K562 (cell line): ENCODE results near the gene PPT2. TPM values are rescaled to one million over a fixed set of nuclear protein-coding genes. Genes with fewer than 3 reads are reported as not detected.

Source experiments
- CBFA2T2 ChIP-seq: fragments of 450-650 bp; conservative IDR thresholded peaks from 2 replicates; pipeline ENCODE4 v1.6.1; 2017; ENCODE audit warnings: mild to moderate bottlenecking
- CEBPG ChIP-seq, 3 experiments: fragments of 200-800 bp in 1 of 3; sonication (Bioruptor generic) in 1 of 3; sonication (generic) in 1 of 3; formaldehyde crosslinking in 1 of 3; IDR thresholded peaks in 2 of 3; conservative IDR thresholded peaks in 1 of 3; 2 replicates each; pipeline versions ENCODE4 v1.6.1 to v1.8.0; 2016 to 2022; ENCODE audit warnings: missing compliant biosample characterization in 2 of 3, missing genetic modification characterization in 2 of 3, mild to moderate bottlenecking in 1 of 3, missing genetic modification reagents in 1 of 3
- CSDE1 ChIP-seq, 2 experiments: fragments of 450-650 bp; IDR thresholded peaks; 2 replicates each; pipeline ENCODE4 v1.6.1; 2016; ENCODE audit warnings: mild to moderate bottlenecking in 1 of 2
- DMBX1 ChIP-seq: fragments of 250-450 bp; sonication (Bioruptor Pico); IDR thresholded peaks from 2 replicates; pipeline ENCODE4 v1.8.0; 2022; ENCODE audit warnings: inconsistent platforms, mild to moderate bottlenecking, moderate library complexity, borderline replicate concordance
- EGR1 ChIP-seq: fragments of 450-650 bp; conservative IDR thresholded peaks from 2 replicates; pipeline ENCODE4 v1.6.1; 2017; ENCODE audit warnings: mild to moderate bottlenecking
- FOS ChIP-seq: IDR thresholded peaks from 3 replicates; pipeline ENCODE4 v1.6.1; 2011; ENCODE audit not compliant: insufficient read length; ENCODE audit errors: extremely low read depth
- HLTF ChIP-seq: fragments of 450-650 bp; IDR thresholded peaks from 2 replicates; pipeline ENCODE4 v1.6.1; 2016
- MCM2 ChIP-seq: fragments of 450-650 bp; IDR thresholded peaks from 2 replicates; pipeline ENCODE4 v1.6.1; 2017; ENCODE audit warnings: low read depth, mild to moderate bottlenecking
- POLR2B ChIP-seq: fragments of 450-650 bp; IDR thresholded peaks from 2 replicates; pipeline ENCODE4 v1.6.1; 2018; ENCODE audit warnings: low read depth; ENCODE audit not compliant: partially characterized antibody
- TBL1XR1 ChIP-seq, 2 experiments: IDR thresholded peaks; 2 replicates each; pipeline ENCODE4 v1.6.1; 2012; ENCODE audit warnings: improper control_type of control experiment in 2 of 2, low read length in 2 of 2, mild to moderate bottlenecking in 1 of 2
- ZBTB8A ChIP-seq: fragments of 450-650 bp; IDR thresholded peaks from 2 replicates; pipeline ENCODE4 v1.6.1; 2018; ENCODE audit warnings: mild to moderate bottlenecking, moderate library complexity; ENCODE audit not compliant: partially characterized antibody
- ZFX ChIP-seq: sonication (generic); formaldehyde crosslinking; IDR thresholded peaks from 2 replicates; pipeline ENCODE4 v1.8.0; 2022; ENCODE audit warnings: mild to moderate bottlenecking, missing genetic modification reagents, moderate library complexity
- ZNF384 ChIP-seq: IDR thresholded peaks from 2 replicates; pipeline ENCODE4 v1.6.1; 2012; ENCODE audit warnings: low read depth, low read length, improper control_type of control experiment
- ZNF785 ChIP-seq: fragments of 250-450 bp; sonication (Bioruptor Pico); IDR thresholded peaks from 2 replicates; pipeline ENCODE4 v1.4.0; 2020; ENCODE audit warnings: mild to moderate bottlenecking
- polyA plus RNA-seq, 8 experiments: library from polyadenylated mRNA; depleted of rRNA in 4 of 8; stranded (reverse) in 5 of 8; unstranded in 3 of 8; fragments of >200 nt; fragmentation: Nextera tagmentation in 2 of 8; fragmentation: Illumina TruSeq in 1 of 8; extraction: Ambion mirVana in 2 of 8; extraction: Trizol in 1 of 8; gene quantifications; 2 replicates each; pipeline versions ENCODE4 v1.2.1 to v1.2.3, GENCODE V29; 2011 to 2014; ENCODE audit warnings: inconsistent platforms in 1 of 8, missing spikeins in 1 of 8
- total RNA-seq, 7 experiments: library from RNA; depleted of rRNA in 6 of 7; stranded (reverse); fragments of >200 nt in 6 of 7; fragmentation: Illumina TruSeq in 2 of 7; extraction: Trizol in 2 of 7; gene quantifications; 2 replicates each; pipeline versions ENCODE4 v1.2.1 to v1.2.3, GENCODE V29; 2011 to 2021; ENCODE audit warnings: low replicate concordance in 1 of 7
- TF ChIP-seq, protein P1 (sequence below): fragments of 250-450 bp; sonication (Bioruptor Pico); IDR thresholded peaks from 2 replicates; pipeline ENCODE4 v1.4.0; 2020; ENCODE audit warnings: mild to moderate bottlenecking, moderate library complexity
- TF ChIP-seq, protein P2 (sequence below): fragments of 250-450 bp; sonication (Bioruptor Pico); IDR thresholded peaks from 2 replicates; pipeline ENCODE4 v1.5.0; 2021; ENCODE audit warnings: mild to moderate bottlenecking, moderate library complexity
- TF ChIP-seq, protein P3 (sequence below): fragments of 450-650 bp; IDR thresholded peaks from 2 replicates; pipeline ENCODE4 v1.6.1; 2016; ENCODE audit warnings: borderline replicate concordance
- TF ChIP-seq, protein P4 (sequence below): fragments of 450-650 bp; formaldehyde crosslinking; IDR thresholded peaks from 2 replicates; pipeline ENCODE4 v1.4.0; 2022; ENCODE audit warnings: missing genetic modification characterization

PPT2 gene
- total and polyA plus RNA-seq, 9 of the 15 experiments (the other 6 are each of a cell fraction or from before 2014, with no cell fraction given) = 27.4 to 98.8 (median 69.9) TPM

DNA sequence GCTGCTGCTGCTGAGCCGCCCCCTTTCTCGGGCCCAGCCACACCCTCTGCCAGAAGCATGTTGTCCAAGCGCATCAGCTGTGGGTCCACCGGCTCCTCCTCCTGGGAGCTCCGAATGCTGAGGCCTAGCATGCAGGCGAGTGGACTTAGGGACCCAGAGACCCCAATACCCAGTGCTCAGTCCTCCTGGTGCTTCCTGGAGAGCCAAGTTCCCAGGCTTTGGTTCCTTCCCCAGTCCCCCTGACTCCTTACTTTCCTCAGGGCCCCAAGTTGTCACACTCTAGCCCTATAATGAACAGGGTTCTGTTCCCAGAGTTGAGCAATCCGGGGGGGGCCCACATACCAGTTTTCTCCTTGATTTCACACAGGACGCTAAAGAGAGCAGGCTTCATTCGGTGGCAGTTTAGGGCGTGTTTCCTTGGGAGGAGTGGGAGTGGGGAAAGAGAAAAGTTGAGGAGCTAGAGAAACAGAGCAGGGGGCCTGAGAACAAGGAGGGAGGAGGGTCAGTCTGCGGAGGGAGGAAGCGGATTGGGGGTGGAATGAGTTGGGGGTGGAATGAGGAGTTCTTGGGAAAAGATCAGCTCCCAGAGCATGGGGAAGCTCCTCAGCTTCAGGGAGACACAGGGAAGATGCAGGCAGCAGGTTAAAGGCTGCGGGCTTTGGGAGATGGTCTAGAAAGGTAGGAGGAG, 34.6 kb downstream of the PPT2 start (continued):
- TF ChIP-seq CBFA2T2 (no peak), ZNF384 (no peak), FOS (no peak), ZFX (CRISPR knock-in tag) (no peak), EGR1 (peak; percentile 29; the same call in 1 of the 2 replicates), POLR2B (peak; percentile 43), CSDE1 (IDR thresholded peaks at IDR 0.05) (no peak), CEBPG (CRISPR knock-in tag; IDR thresholded peaks at IDR 0.05) (no peak), CEBPG (tag; conservative IDR thresholded peaks at IDR 0.05 in 1 of 2, IDR thresholded peaks at IDR 0.05 in 1 of 2) (peak in 1 of 2 experiments; percentile 54; a peak in 1 of 4 replicates), ZBTB8A (no peak), ZNF785 (CRISPR knock-in tag) (no peak), MCM2 (no peak), DMBX1 (CRISPR knock-in tag) (no peak), HLTF (no peak), TBL1XR1 (IDR thresholded peaks at IDR 0.05; ENCODE audit: low read length in 2 of 2) (no peak)
- TF ChIP-seq, protein P1, sequence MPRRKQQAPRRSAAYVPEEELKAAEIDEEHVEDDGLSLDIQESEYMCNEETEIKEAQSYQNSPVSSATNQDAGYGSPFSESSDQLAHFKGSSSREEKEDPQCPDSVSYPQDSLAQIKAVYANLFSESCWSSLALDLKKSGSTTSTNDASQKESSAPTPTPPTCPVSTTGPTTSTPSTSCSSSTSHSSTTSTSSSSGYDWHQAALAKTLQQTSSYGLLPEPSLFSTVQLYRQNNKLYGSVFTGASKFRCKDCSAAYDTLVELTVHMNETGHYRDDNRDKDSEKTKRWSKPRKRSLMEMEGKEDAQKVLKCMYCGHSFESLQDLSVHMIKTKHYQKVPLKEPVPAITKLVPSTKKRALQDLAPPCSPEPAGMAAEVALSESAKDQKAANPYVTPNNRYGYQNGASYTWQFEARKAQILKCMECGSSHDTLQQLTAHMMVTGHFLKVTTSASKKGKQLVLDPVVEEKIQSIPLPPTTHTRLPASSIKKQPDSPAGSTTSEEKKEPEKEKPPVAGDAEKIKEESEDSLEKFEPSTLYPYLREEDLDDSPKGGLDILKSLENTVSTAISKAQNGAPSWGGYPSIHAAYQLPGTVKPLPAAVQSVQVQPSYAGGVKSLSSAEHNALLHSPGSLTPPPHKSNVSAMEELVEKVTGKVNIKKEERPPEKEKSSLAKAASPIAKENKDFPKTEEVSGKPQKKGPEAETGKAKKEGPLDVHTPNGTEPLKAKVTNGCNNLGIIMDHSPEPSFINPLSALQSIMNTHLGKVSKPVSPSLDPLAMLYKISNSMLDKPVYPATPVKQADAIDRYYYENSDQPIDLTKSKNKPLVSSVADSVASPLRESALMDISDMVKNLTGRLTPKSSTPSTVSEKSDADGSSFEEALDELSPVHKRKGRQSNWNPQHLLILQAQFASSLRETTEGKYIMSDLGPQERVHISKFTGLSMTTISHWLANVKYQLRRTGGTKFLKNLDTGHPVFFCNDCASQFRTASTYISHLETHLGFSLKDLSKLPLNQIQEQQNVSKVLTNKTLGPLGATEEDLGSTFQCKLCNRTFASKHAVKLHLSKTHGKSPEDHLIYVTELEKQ (CRISPR knock-in tag) = no peak
- TF ChIP-seq, protein P2, sequence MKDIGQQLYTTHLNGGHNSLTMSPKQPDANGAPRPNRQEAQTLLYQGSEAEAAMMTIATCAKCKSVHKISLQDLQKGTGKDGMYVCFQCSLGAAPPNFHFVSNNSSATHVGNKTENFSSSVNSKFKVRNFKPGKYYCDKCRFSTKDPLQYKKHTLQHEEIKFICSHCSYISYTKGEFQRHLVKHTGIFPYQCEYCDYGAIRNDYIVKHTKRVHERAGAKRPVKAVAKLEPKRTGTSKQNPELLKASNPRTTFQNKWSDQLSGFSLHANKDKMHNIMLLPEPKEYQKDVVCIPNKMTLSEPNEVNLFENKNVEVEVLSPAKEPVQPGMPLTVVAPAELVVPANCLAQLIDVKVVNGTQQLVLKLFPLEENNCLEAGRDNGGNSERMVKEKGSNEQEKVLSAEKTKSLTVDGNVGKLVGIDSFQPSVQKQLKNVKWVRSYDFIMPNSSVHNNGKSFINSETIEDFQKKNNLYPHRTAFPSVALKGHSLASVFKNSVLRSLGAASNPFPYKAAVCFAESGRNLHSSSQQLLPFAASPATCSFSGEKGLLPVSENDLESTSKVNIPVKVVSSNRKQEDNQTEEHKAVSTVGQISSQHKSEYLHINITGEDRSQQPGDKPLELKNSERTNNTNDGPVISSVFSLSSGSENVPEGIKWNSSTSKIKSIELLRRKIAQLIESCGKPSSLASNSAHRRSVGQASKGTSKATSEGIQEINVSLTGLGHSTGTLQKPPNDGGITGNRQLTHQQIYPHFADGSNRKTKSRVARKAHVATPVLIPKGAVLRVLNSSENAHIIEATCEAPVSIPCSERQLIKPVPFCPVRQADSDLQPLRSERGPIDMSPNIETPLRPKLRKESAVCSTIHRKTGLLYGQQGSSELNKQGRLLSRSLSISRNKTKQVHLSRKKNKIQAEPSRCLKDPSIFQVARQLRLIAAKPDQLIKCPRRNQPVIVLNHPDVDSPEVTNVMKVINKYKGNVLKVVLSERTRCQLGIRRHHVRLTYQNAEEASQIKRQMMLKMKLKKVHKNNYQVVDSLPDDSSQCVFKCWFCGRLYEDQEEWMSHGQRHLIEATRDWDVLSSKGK (CRISPR knock-in tag) = no peak
- TF ChIP-seq, protein P3, sequence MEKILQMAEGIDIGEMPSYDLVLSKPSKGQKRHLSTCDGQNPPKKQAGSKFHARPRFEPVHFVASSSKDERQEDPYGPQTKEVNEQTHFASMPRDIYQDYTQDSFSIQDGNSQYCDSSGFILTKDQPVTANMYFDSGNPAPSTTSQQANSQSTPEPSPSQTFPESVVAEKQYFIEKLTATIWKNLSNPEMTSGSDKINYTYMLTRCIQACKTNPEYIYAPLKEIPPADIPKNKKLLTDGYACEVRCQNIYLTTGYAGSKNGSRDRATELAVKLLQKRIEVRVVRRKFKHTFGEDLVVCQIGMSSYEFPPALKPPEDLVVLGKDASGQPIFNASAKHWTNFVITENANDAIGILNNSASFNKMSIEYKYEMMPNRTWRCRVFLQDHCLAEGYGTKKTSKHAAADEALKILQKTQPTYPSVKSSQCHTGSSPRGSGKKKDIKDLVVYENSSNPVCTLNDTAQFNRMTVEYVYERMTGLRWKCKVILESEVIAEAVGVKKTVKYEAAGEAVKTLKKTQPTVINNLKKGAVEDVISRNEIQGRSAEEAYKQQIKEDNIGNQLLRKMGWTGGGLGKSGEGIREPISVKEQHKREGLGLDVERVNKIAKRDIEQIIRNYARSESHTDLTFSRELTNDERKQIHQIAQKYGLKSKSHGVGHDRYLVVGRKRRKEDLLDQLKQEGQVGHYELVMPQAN = peak; percentile 43; the same call in 1 of the 2 replicates
- TF ChIP-seq, protein P4, sequence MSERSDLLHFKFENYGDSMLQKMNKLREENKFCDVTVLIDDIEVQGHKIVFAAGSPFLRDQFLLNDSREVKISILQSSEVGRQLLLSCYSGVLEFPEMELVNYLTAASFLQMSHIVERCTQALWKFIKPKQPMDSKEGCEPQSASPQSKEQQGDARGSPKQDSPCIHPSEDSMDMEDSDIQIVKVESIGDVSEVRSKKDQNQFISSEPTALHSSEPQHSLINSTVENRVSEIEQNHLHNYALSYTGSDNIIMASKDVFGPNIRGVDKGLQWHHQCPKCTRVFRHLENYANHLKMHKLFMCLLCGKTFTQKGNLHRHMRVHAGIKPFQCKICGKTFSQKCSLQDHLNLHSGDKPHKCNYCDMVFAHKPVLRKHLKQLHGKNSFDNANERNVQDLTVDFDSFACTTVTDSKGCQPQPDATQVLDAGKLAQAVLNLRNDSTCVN = no peak
